HEK293T (cell line): Measurements from ENCODE around the gene DUSP9.

Experiments used
- CTCF ChIA-PET: fragments of 350-600 bp; formaldehyde crosslinking; extraction: SDS; loops from one replicate; lab custom pipeline; 2021; ENCODE audit warnings: antibody characterized with exemption, inconsistent platforms; lab: Yijun Ruan, JAX
- POLR2A ChIA-PET: fragments of 350-600 bp; formaldehyde crosslinking; extraction: SDS; loops from one replicate; lab custom pipeline; 2020; ENCODE audit warnings: antibody characterized with exemption, inconsistent platforms; lab: Yijun Ruan, JAX
- DNase-seq: peaks from one replicate; pipeline ENCODE4 v3.0.0; 2012; ENCODE audit warnings: mixed read lengths; ENCODE audit errors: extremely low spot score
- ARNT ChIP-seq: fragments of 450-650 bp; IDR thresholded peaks from 2 replicates; pipeline ENCODE4 v1.6.1; 2017; ENCODE audit warnings: mild to moderate bottlenecking
- BHLHE40 ChIP-seq: fragments of 450-650 bp; IDR thresholded peaks from 2 replicates; pipeline ENCODE4 v1.6.1; 2016; ENCODE audit warnings: mild to moderate bottlenecking, moderate library complexity, borderline replicate concordance
- CTBP1 ChIP-seq: fragments of 450-650 bp; IDR thresholded peaks from 2 replicates; pipeline ENCODE4 v1.6.1; 2016; ENCODE audit warnings: borderline replicate concordance
- ELF4 ChIP-seq: fragments of 450-650 bp; IDR thresholded peaks from 2 replicates; pipeline ENCODE4 v1.6.1; 2017; ENCODE audit warnings: antibody characterized with exemption
- FOXA1 ChIP-seq: fragments of 450-650 bp; IDR thresholded peaks from 2 replicates; pipeline ENCODE4 v1.6.1; 2016; ENCODE audit warnings: mild to moderate bottlenecking
- FOXK2 ChIP-seq: fragments of 450-650 bp; IDR thresholded peaks from 2 replicates; pipeline ENCODE4 v1.6.1; 2016; ENCODE audit warnings: mild to moderate bottlenecking
- FOXM1 ChIP-seq: fragments of 450-650 bp; IDR thresholded peaks from 2 replicates; pipeline ENCODE4 v1.6.1; 2017; ENCODE audit warnings: mild to moderate bottlenecking, borderline replicate concordance
- HDGF ChIP-seq: fragments of 450-650 bp; IDR thresholded peaks from 2 replicates; pipeline ENCODE4 v1.6.1; 2017; ENCODE audit warnings: antibody characterized with exemption, borderline replicate concordance
- L3MBTL2 ChIP-seq: fragments of 450-650 bp; conservative IDR thresholded peaks from 2 replicates; pipeline ENCODE4 v1.6.1; 2016; ENCODE audit warnings: mild to moderate bottlenecking
- LEF1 ChIP-seq: fragments of 450-650 bp; IDR thresholded peaks from 2 replicates; pipeline ENCODE4 v1.6.1; 2017; ENCODE audit warnings: mild to moderate bottlenecking, borderline replicate concordance
- NFRKB ChIP-seq: fragments of 450-650 bp; IDR thresholded peaks from 2 replicates; pipeline ENCODE4 v1.6.1; 2016; ENCODE audit warnings: mild to moderate bottlenecking, moderate library complexity
- SP1 ChIP-seq: fragments of 450-650 bp; IDR thresholded peaks from 2 replicates; pipeline ENCODE4 v1.6.1; 2017
- SUZ12 ChIP-seq: fragments of 450-650 bp; IDR thresholded peaks from 2 replicates; pipeline ENCODE4 v1.6.1; 2016; ENCODE audit warnings: mild to moderate bottlenecking
- TARDBP ChIP-seq: fragments of 450-650 bp; IDR thresholded peaks from 2 replicates; pipeline ENCODE4 v1.6.1; 2016
- ZNF384 ChIP-seq: fragments of 450-650 bp; IDR thresholded peaks from 2 replicates; pipeline ENCODE4 v1.6.1; 2016
- TF ChIP-seq, protein P1 (sequence below): fragments of 450-650 bp; IDR thresholded peaks from 2 replicates; pipeline ENCODE4 v1.6.1; 2016

DUSP9 gene

DNA sequence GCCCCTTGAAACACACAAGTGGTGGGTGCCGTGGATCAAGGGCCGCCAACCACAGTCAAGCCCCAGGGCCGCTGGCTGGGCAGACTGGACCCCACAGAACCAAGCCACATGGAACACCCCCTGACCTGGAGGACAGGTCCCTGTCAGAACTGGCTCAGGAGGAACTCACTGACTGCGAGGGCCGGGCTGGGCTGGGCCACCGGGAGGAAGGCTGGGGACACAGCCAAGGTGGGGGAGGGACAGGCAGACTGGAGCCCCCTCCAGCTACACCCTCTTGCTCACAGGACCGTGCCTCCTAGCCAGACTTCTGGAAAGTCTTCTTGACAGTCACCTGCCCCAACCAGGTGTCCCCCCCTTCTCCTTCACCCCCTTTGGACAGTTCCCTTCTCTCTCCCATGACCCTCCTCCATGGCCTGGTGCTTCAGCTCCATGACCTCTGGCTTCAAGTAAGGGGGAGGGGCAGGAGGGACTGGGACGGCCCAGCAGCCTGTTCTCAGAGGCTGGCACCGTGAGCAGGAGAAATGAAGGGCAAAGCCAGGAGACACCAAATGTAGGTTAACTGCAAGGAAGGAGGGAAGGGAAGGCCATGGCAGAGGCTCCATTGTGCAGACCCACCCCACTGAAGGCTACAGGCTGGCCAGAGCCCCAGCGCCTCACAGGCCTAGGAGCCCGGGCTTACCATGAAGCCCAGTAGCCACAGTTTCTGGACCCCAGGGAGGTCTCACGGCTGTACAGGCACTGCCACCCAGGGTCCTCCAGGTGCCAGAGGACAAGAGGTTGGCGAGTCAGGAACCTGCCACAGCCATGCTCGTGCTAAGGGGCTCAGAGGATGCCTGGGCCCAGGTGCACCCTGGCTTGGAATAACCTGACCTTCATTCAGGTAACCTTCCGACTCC, 22.6 kb upstream of the DUSP9 start:
- POLR2A ChIA-PET, result no interaction called here
- CTCF ChIA-PET, result interaction anchor here (2.4 kb wide), 1 partner anchor 12 kb away, joined by 9 read pairs; no protein-coding TSS in a partner anchor
- DNase-seq, result no peak
- no peak for TF ChIP-seq CTBP1
- no peak for TF ChIP-seq HDGF
- TF ChIP-seq LEF1, result no peak
- no peak for TF ChIP-seq ZNF384
- TF ChIP-seq L3MBTL2, result no peak

DNA sequence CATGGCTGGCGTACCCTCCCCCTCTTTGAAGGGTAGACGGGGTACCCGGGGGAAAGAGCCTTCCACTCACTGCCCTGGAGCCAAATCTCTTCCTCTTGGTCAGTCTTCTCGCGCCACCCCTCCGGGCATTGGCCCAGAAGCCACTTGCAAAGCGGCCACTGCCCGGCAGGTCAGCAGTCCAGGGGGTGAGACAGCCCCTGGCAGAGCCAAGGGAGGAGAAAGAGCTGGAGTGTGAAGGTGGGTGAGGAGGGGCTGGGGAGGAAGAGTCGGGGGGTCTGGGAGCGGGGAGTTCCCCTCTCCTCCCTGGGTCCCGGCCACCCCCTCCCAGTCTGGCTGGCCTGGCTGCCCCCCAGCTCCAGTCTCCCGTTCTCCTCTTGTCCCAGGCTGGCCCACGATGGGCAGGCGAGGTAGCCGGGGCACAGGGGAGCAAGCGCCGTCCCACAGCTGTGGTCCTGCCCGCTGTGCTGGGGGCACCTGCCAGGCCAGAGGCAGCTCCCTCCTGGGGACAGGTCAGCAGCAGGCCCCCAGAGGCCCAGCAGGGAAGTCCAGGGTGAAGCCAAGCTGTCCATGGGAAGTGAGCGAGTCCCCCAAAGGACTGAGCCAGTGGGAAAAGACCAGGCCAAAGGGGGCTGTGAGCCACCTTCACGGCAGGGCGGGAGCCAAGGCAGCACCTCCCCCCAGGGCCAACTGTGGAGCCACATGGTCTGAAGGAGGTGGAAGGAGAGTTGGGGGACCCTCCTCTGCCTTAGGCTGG, 21.6 kb upstream of the DUSP9 start:
- ChIA-PET POLR2A (no interaction called here), CTCF (interaction anchor here (0.6 kb wide), 1 partner anchor 11 kb away, joined by 4 read pairs; no protein-coding TSS in a partner anchor)
- no peak for DNase-seq
- TF ChIP-seq, protein P1, sequence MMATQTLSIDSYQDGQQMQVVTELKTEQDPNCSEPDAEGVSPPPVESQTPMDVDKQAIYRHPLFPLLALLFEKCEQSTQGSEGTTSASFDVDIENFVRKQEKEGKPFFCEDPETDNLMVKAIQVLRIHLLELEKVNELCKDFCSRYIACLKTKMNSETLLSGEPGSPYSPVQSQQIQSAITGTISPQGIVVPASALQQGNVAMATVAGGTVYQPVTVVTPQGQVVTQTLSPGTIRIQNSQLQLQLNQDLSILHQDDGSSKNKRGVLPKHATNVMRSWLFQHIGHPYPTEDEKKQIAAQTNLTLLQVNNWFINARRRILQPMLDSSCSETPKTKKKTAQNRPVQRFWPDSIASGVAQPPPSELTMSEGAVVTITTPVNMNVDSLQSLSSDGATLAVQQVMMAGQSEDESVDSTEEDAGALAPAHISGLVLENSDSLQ, result no peak
- TF ChIP-seq NFRKB (no peak), ELF4 (no peak), FOXA1 (no peak), ARNT (no peak), SP1 (no peak), SUZ12 (no peak), LEF1 (no peak), FOXM1 (no peak), FOXK2 (no peak), L3MBTL2 (no peak), HDGF (no peak), BHLHE40 (no peak), CTBP1 (no peak)

DNA sequence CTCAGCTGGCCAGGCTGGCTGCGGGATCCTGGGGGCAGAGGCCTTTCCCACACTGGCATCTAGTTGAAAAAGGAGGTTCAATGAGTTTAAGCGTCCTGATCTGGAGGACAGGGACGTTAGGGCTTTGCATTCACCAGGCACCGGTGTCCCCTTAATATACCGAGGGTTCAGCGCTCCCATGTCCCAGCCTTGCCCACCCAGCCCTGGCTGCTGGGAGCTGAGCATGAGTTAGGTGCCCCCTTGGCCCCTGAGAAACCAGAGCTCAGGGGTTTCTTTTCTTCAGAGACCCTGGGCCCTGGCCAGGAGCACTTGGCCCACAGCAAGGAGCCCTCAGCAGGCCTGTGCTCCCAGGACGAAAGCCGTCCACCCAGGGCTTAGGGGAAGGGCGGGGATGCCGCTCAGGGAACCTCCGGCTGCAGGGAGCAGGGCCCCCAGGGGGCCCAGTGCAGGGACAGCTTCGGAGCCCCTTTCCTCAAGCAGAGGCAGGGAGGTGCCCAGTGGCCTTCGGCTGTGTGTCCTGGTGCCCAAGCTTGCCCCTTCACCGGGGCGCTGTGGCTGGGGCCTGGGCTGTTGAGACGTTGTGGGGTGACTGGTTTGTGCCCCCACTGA, 20.9 kb upstream of the DUSP9 start:
- ChIA-PET CTCF (no interaction called here), POLR2A (no interaction called here)
- no peak for DNase-seq
- TF ChIP-seq CTBP1 (no peak), ARNT (no peak), HDGF (no peak), SUZ12 (no peak), NFRKB (no peak), L3MBTL2 (no peak), BHLHE40 (no peak), TARDBP (no peak), FOXM1 (no peak), FOXK2 (no peak), LEF1 (no peak), ELF4 (no peak), ZNF384 (no peak), FOXA1 (no peak), SP1 (no peak)
- TF ChIP-seq, protein P1, result no peak

GRCh38 chrX:153626863-153627674, 19.9 kb upstream of the DUSP9 start:
- TF ChIP-seq TARDBP (no peak), L3MBTL2 (no peak), ZNF384 (no peak), FOXA1 (no peak), FOXK2 (no peak), CTBP1 (no peak), SP1 (no peak), LEF1 (no peak), ARNT (no peak), HDGF (no peak), SUZ12 (no peak), ELF4 (no peak)
- TF ChIP-seq, protein P1, result no peak
- CTCF ChIA-PET, result no interaction called here
- POLR2A ChIA-PET, result no interaction called here

GRCh38 chrX:153627675-153628111, 19.3 kb upstream of the DUSP9 start:
- ChIA-PET POLR2A (no interaction called here), CTCF (no interaction called here)
- no peak for DNase-seq
- no peak for TF ChIP-seq FOXA1
- no peak for TF ChIP-seq FOXK2
- no peak for TF ChIP-seq CTBP1
- no peak for TF ChIP-seq SP1
- TF ChIP-seq ZNF384, result no peak
- TF ChIP-seq TARDBP, result no peak
- TF ChIP-seq SUZ12, result no peak
- TF ChIP-seq FOXM1, result no peak
- TF ChIP-seq HDGF, result no peak
- TF ChIP-seq, protein P1, result no peak
- no peak for TF ChIP-seq BHLHE40
- no peak for TF ChIP-seq LEF1

More at GRCh38 chrX:153626863-153627674, 19.9 kb upstream of the DUSP9 start:
- no peak for DNase-seq
